GM06990 (cell line): ENCODE data around the gene HPD.
"Not testable (repeated sequence)": the region's sequence is repeated elsewhere in the genome, so short reads cannot be mapped to it uniquely, and the experiment has no call there.

Source experiments
- DNase-seq: peaks from one replicate; pipeline ENCODE4 v3.0.0-alpha.2; 2011; ENCODE audit not compliant: insufficient read length; ENCODE audit errors: extremely low read depth
- H3K27me3 ChIP-seq: replicated peaks from 2 replicates; pipeline ENCODE4 v1.6.0; 2011; ENCODE audit warnings: low read length; ENCODE audit not compliant: control insufficient read depth, insufficient read depth
- H3K36me3 ChIP-seq: 2 replicates; pipeline ENCODE4 v1.5.1; 2011; ENCODE audit warnings: low read length; ENCODE audit not compliant: control insufficient read depth, insufficient read depth
- H3K4me3 ChIP-seq: replicated peaks from 2 replicates; pipeline ENCODE4 v1.5.1; 2011; ENCODE audit warnings: low read depth, mild to moderate bottlenecking, control low read depth, low read length
- CTCF ChIP-seq: IDR thresholded peaks from 2 replicates; pipeline ENCODE4 v1.5.1; 2011; ENCODE audit warnings: low read length, control low read depth, mild to moderate bottlenecking, inconsistent platforms; ENCODE audit not compliant: insufficient read depth, poor library complexity, severe bottlenecking

The HPD gene

GRCh38 chr12:121872546-121873215 is 14.0 kb upstream of the HPD start:
- Histone ChIP-seq H3K4me3 (no peak overlapping the region), H3K27me3 (no peaks in the 10 kb centered on the region), H3K36me3 (no peaks in the 10 kb centered on the region)
- no peak for TF ChIP-seq CTCF
- DNase-seq: no peak

GRCh38 chr12:121871467-121871866 is 12.8 kb upstream of the HPD start:
- no peak for DNase-seq
- Histone ChIP-seq H3K4me3 (no peak overlapping the region), H3K36me3 (no peaks in the 10 kb centered on the region), H3K27me3 (no peaks in the 10 kb centered on the region)
- TF ChIP-seq CTCF: no peak

GRCh38 chr12:121869229-121869628 is 10.6 kb upstream of the HPD start:
- not testable (repeated sequence) for H3K36me3 ChIP-seq, DNase-seq, H3K4me3 ChIP-seq, H3K27me3 ChIP-seq

- no peak for DNase-seq
- TF ChIP-seq CTCF: no peak
- Histone ChIP-seq H3K4me3 (no peak overlapping the region), H3K36me3 (no peaks in the 10 kb centered on the region), H3K27me3 (no peaks in the 10 kb centered on the region)
Measured at GRCh38 chr12:121866331-121866730, 7.7 kb upstream of the HPD start.

GRCh38 chr12:121861636-121862254 is 3.1 kb upstream of the HPD start:
- no peak for DNase-seq
- no peak overlapping the region for H3K4me3 ChIP-seq
- H3K36me3 ChIP-seq: no peaks in the 10 kb centered on the region
- no peak for TF ChIP-seq CTCF
- H3K27me3 ChIP-seq: no peaks in the 10 kb centered on the region

GRCh38 chr12:121860699-121861098 is 2.0 kb upstream of the HPD start:
- not testable (repeated sequence) for H3K27me3 ChIP-seq, H3K4me3 ChIP-seq, H3K36me3 ChIP-seq, DNase-seq

GRCh38 chr12:121860257-121860656 is 1.6 kb upstream of the HPD start:
- no peak overlapping the region for H3K4me3 ChIP-seq
- no peak for DNase-seq
- TF ChIP-seq CTCF: no peak

More at GRCh38 chr12:121860257-121860656, 1.6 kb upstream of the HPD start:
- no peaks in the 10 kb centered on the region for H3K27me3 ChIP-seq
- no peaks in the 10 kb centered on the region for H3K36me3 ChIP-seq
